SK-N-SH (cell line): ENCODE measurements around the gene KCTD14. TPM values are rescaled to one million over a fixed set of nuclear protein-coding genes. Genes with fewer than 3 reads are reported as not detected.
"Not testable (repeated sequence)": the region's sequence is repeated elsewhere in the genome, so short reads cannot be mapped to it uniquely, and the experiment has no call there.

Experiments
- CTCF ChIA-PET: fragments of 300-600, 350-600 bp; formaldehyde crosslinking; extraction: SDS; loops from one replicate; lab custom pipeline; 2021; lab: Yijun Ruan, JAX
- POLR2A ChIA-PET: fragments of 350-600 bp; sonication (Branson Sonifier 250); formaldehyde crosslinking; extraction: SDS; loops from one replicate; lab custom pipeline; 2020; ENCODE audit warnings: antibody characterized with exemption, inconsistent platforms; lab: Yijun Ruan, JAX
- DNase-seq: peaks from one replicate; pipeline ENCODE4 v3.0.0; 2012
- H2AFZ ChIP-seq: fragments of 200-600 bp; sonication (generic); 2 replicates; pipeline ENCODE4 v1.8.1; 2016; ENCODE audit warnings: antibody characterized with exemption, mild to moderate bottlenecking, low read depth
- H3F3A ChIP-seq: fragments of 200-600 bp; sonication (generic); replicated peaks from 2 replicates; pipeline ENCODE3; 2016; ENCODE audit warnings: antibody characterized with exemption, mild to moderate bottlenecking; ENCODE audit not compliant: insufficient read depth
- H3K27ac ChIP-seq, 2 experiments: fragments of 200-500 bp in 1 of 2; fragments of 200-600 bp in 1 of 2; sonication (Bioruptor generic) in 1 of 2; sonication (generic), shearing (Covaris generic) in 1 of 2; 2 replicates each; pipeline versions ENCODE4 v1.5.1 to v1.6.1; 2014 to 2016; ENCODE audit warnings: low read depth in 2 of 2, inconsistent platforms in 1 of 2, low read length in 1 of 2, mild to moderate bottlenecking in 1 of 2, mixed read lengths in 1 of 2
- H3K27me3 ChIP-seq: fragments of 200-600 bp; sonication (generic), shearing (Covaris generic); 2 replicates; pipeline ENCODE4 v1.6.1; 2016; ENCODE audit warnings: mixed run types; ENCODE audit not compliant: insufficient read depth
- H3K36me3 ChIP-seq, 2 experiments: fragments of 200-500 bp in 1 of 2; fragments of 200-600 bp in 1 of 2; sonication (Bioruptor generic) in 1 of 2; sonication (generic) in 1 of 2; replicated peaks in 1 of 2; 2 replicates each; pipeline versions ENCODE3 to v1.5.1; 2014 to 2016; ENCODE audit warnings: low read length in 1 of 2, mild to moderate bottlenecking in 1 of 2; ENCODE audit not compliant: insufficient read depth in 2 of 2, control insufficient read depth in 1 of 2
- H3K4me1 ChIP-seq, 2 experiments: fragments of 200-500 bp in 1 of 2; fragments of 200-600 bp in 1 of 2; sonication (Bioruptor generic) in 1 of 2; sonication (generic), shearing (Covaris generic) in 1 of 2; 2 replicates each; pipeline versions ENCODE4 v1.5.1 to v1.6.1; 2014 to 2016; ENCODE audit warnings: low read depth in 1 of 2, low read length in 1 of 2, mixed run types in 1 of 2; ENCODE audit not compliant: insufficient read depth in 2 of 2, control insufficient read depth in 1 of 2
- H3K4me2 ChIP-seq: fragments of 200-600 bp; sonication (generic), shearing (Covaris generic); 2 replicates; pipeline ENCODE4 v1.6.1; 2017; ENCODE audit warnings: mixed run types
- H3K4me3 ChIP-seq, 2 experiments: fragments of 200-500 bp in 1 of 2; fragments of 200-600 bp in 1 of 2; sonication (Bioruptor generic) in 1 of 2; sonication (generic), shearing (Covaris generic) in 1 of 2; 2 replicates each; pipeline versions ENCODE4 v1.5.1 to v1.8.1; 2014 to 2016; ENCODE audit warnings: low read depth in 2 of 2, inconsistent platforms in 1 of 2, low read length in 1 of 2, mild to moderate bottlenecking in 1 of 2, mixed read lengths in 1 of 2, moderate library complexity in 1 of 2
- H3K79me2 ChIP-seq: fragments of 200-600 bp; sonication (generic); 2 replicates; pipeline ENCODE4 v1.8.1; 2017; ENCODE audit warnings: mild to moderate bottlenecking; ENCODE audit not compliant: insufficient read depth
- H3K9ac ChIP-seq: fragments of 200-600 bp; sonication (generic); 2 replicates; pipeline ENCODE4 v1.6.1; 2017; ENCODE audit warnings: mixed run types
- H3K9me2 ChIP-seq: fragments of 200-600 bp; sonication (generic); 2 replicates; pipeline ENCODE4 v1.6.1; 2017; ENCODE audit warnings: mixed run types
- H3K9me3 ChIP-seq: fragments of 200-600 bp; sonication (generic); 2 replicates; pipeline ENCODE4 v1.6.1; 2017; ENCODE audit warnings: mixed run types, mild to moderate bottlenecking, moderate library complexity
- H4K20me1 ChIP-seq: fragments of 200-600 bp; sonication (generic); 2 replicates; pipeline ENCODE4 v1.6.1; 2017; ENCODE audit warnings: mild to moderate bottlenecking, mixed run types; ENCODE audit not compliant: insufficient read depth
- CHD2 ChIP-seq: fragments of 150-350 bp; IDR thresholded peaks from 2 replicates; pipeline ENCODE4 v1.6.1; 2018; ENCODE audit warnings: low read length; ENCODE audit not compliant: partially characterized antibody
- EZH2phosphoT487 ChIP-seq: fragments of 200-600 bp; sonication (generic); IDR thresholded peaks from 2 replicates; pipeline ENCODE4 v1.6.1; 2017; ENCODE audit warnings: low read depth, mixed run types, mild to moderate bottlenecking, antibody characterized with exemption, moderate library complexity, borderline replicate concordance
- FOSL2 ChIP-seq: IDR thresholded peaks from 2 replicates; pipeline ENCODE4 v1.4.0; 2012; ENCODE audit warnings: low read depth, mild to moderate bottlenecking, moderate library complexity, borderline replicate concordance
- FOXM1 ChIP-seq: IDR thresholded peaks from 2 replicates; pipeline ENCODE4 v1.4.0; 2012; ENCODE audit warnings: low read depth, mild to moderate bottlenecking
- GATA2 ChIP-seq: sonication (generic); formaldehyde crosslinking; IDR thresholded peaks from 2 replicates; pipeline ENCODE4 v1.5.0; 2020; ENCODE audit warnings: mild to moderate bottlenecking, missing genetic modification reagents
- NFIC ChIP-seq: IDR thresholded peaks from 2 replicates; pipeline ENCODE4 v1.4.0; 2012; ENCODE audit warnings: borderline replicate concordance
- RXRA ChIP-seq: IDR thresholded peaks from 2 replicates; pipeline ENCODE4 v1.4.0; 2012; ENCODE audit warnings: low read depth, mild to moderate bottlenecking, borderline replicate concordance
- USF2 ChIP-seq: fragments of 150-350 bp; IDR thresholded peaks from 2 replicates; pipeline ENCODE4 v1.6.1; 2017; ENCODE audit warnings: antibody characterized with exemption, low read length, low read depth, borderline replicate concordance
- WGBS: methylation state at CpG from one replicate; pipeline ENCODE4 v1.1.6; 2017; ENCODE audit warnings: low lambda C conversion rate; 5-methylcytosine and 5-hydroxymethylcytosine counted together
- polyA plus RNA-seq, 3 experiments: library from polyadenylated mRNA; depleted of rRNA; stranded (reverse); fragments of >200 nt; gene quantifications; 2 replicates each; pipeline ENCODE4 v1.2.3, GENCODE V29; 2012

The KCTD14 gene
- polyA plus RNA-seq, 1 of the 3 experiments (the other 2 are of a cell fraction) = 0.25 TPM

DNA sequence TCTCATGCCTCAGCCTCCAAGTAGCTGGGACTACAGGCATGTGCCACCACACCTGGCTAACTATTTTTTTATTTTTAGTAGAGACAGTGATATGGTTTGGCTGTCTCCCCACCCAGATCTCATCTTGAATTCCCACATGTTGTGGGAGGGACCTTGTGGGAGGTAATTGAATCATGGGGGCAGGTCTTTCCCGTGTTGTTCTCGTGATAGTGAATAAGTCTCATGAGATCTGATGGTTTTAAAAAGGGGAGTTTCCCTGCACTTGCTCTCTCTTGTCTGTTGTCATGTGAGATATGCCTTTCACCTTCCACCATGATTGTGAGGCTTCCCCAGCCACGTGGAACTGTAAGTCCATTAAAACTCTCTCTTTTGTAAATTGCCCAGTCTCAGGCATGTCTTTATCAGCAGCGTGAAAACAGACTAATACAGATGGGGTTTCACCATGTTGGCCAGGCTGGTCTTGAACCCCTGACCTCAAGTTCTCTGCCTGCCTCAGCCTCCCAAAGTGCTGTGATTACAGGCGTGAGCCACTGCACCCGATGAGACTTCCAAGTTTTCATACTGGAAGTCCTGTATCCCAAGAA is 8.0 kb downstream of the KCTD14 start:
- H3K27me3 ChIP-seq, H3K36me3 ChIP-seq, H4K20me1 ChIP-seq, H3K9me2 ChIP-seq, H3K4me3 ChIP-seq, H3K4me1 ChIP-seq, H3K9me3 ChIP-seq, POLR2A ChIA-PET, H3K4me2 ChIP-seq, DNase-seq, H3K79me2 ChIP-seq, CTCF ChIA-PET, H3K27ac ChIP-seq, H3F3A ChIP-seq, H2AFZ ChIP-seq, H3K9ac ChIP-seq: not testable (repeated sequence)
- 64% methylated on average over 6 of the region's 6 CpGs for WGBS

DNA sequence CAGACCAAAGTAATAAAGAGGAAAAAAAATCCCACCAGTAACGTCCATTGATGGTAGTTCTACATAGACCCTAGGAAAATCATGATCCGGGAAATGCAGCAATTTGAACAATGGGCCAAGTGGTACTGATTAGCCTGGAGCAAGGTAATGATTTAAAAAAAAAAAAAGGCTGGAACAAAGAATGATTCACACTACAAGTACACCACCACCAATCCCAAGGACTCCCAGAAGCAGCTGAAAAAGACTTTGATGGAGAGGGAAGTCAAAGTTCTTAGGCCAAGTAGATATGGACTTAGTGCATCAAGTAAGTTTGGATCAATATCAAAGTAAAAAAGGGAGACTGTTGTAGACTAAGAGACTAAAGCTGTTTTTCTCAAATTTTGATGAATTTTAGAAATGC is 11.8 kb downstream of the KCTD14 start:
- DNase-seq = no peak
- Histone ChIP-seq H3K4me3 (no peak overlapping the region), H3K79me2 (no peaks in the 10 kb centered on the region), H3F3A (no peaks in the 10 kb centered on the region), H3K4me2 (no peak overlapping the region), H4K20me1 (no peaks in the 10 kb centered on the region), H3K4me1 (no peaks in the 10 kb centered on the region), H3K36me3 (no peaks in the 10 kb centered on the region), H3K9ac (no peak overlapping the region), H3K27ac (no peak overlapping the region), H3K9me2 (no peaks in the 10 kb centered on the region), H2AFZ (no peak overlapping the region), H3K9me3 (no peaks in the 10 kb centered on the region), H3K27me3 (no peaks in the 10 kb centered on the region)
- POLR2A ChIA-PET = no interaction called here
- CTCF ChIA-PET = no interaction called here
- 73% methylated on average over 2 of the region's 2 CpGs for WGBS
- no peak for TF ChIP-seq EZH2phosphoT487

- Histone ChIP-seq H4K20me1 (no peaks in the 10 kb centered on the region), H3F3A (no peaks in the 10 kb centered on the region), H3K27me3 (no peaks in the 10 kb centered on the region), H3K27ac (no peak overlapping the region), H3K4me3 (no peak overlapping the region), H3K9me2 (no peaks in the 10 kb centered on the region), H3K4me2 (no peak overlapping the region), H3K36me3 (no peaks in the 10 kb centered on the region), H3K79me2 (no peaks in the 10 kb centered on the region), H3K9ac (no peak overlapping the region), H3K9me3 (no peaks in the 10 kb centered on the region), H2AFZ (no peak overlapping the region), H3K4me1 (no peaks in the 10 kb centered on the region)
- TF ChIP-seq NFIC = no peak
- ChIA-PET POLR2A (no interaction called here), CTCF (interaction anchor here (3.4 kb wide), 1 partner anchor 11 kb away, joined by 12 read pairs; no protein-coding TSS in a partner anchor)
- no peak for DNase-seq
- 84% methylated on average over 6 of the region's 6 CpGs for WGBS
Observed at GRCh38 chr11:78010755-78011154, 12.3 kb downstream of the KCTD14 start.

DNA sequence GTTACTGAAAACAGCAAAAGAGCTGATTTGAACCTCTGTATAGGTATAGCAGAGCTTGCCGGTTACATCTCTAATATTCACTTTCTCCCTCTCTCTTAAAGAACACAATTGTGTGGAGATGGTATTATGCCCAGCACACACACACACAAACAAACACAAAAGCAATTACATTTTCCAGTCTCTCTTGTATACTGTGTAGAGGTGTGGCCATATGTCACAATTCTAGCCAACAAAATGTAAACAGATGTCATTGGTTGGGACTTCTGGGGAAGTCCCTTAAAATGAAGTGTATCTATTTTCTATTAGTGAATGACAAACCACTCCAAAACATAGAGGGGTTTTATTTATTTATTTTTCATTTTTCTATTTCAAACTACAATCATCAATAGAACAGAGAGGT is 12.8 kb downstream of the KCTD14 start:
- no peaks in the 10 kb centered on the region for H3K36me3 ChIP-seq
- no peaks in the 10 kb centered on the region for H3K9me3 ChIP-seq
- DNase-seq = no peak
- H3K4me2 ChIP-seq = no peak overlapping the region
- H3F3A ChIP-seq = no peaks in the 10 kb centered on the region
- H3K4me1 ChIP-seq = no peaks in the 10 kb centered on the region
- H4K20me1 ChIP-seq = no peaks in the 10 kb centered on the region
- no peak overlapping the region for H2AFZ ChIP-seq
- H3K9ac ChIP-seq = no peak overlapping the region
- no peaks in the 10 kb centered on the region for H3K79me2 ChIP-seq
- no peak overlapping the region for H3K4me3 ChIP-seq
- whole genome bisulfite sequencing = 100% methylated on average over 1 of the region's 1 CpG
- no peaks in the 10 kb centered on the region for H3K27me3 ChIP-seq
- TF ChIP-seq NFIC = no peak
- no peak for TF ChIP-seq CHD2
- no peak for TF ChIP-seq GATA2 (CRISPR knock-in tag)
- TF ChIP-seq USF2 = no peak
- no peak for TF ChIP-seq RXRA
- no peak for TF ChIP-seq FOXM1
- TF ChIP-seq FOSL2 = no peak
- ChIA-PET POLR2A (no interaction called here), CTCF (interaction anchor here (0.8 to 3.4 kb wide), 2 partner anchors 10 to 15 kb away, joined by 4 to 12 read pairs; no protein-coding TSS in a partner anchor)
- H3K27ac ChIP-seq = no peak overlapping the region
- no peaks in the 10 kb centered on the region for H3K9me2 ChIP-seq
